ENCODE measurements around the gene ERVMER34-1. TPM values are rescaled to one million over a fixed set of nuclear protein-coding genes. Genes with fewer than 3 reads are reported as not detected.
A peak's percentile ranks its signal among the peaks of the same experiment; 100 is the strongest.

The ERVMER34-1 gene, protein sequence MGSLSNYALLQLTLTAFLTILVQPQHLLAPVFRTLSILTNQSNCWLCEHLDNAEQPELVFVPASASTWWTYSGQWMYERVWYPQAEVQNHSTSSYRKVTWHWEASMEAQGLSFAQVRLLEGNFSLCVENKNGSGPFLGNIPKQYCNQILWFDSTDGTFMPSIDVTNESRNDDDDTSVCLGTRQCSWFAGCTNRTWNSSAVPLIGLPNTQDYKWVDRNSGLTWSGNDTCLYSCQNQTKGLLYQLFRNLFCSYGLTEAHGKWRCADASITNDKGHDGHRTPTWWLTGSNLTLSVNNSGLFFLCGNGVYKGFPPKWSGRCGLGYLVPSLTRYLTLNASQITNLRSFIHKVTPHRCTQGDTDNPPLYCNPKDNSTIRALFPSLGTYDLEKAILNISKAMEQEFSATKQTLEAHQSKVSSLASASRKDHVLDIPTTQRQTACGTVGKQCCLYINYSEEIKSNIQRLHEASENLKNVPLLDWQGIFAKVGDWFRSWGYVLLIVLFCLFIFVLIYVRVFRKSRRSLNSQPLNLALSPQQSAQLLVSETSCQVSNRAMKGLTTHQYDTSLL
- total RNA-seq, result under 1 TPM; 0.07 TPM

GRCh38 chr4:52750819-52751486 is at the start of gene ERVMER34-1:
Gene ERVMER34-1, minus strand, starts transcription at chr4:52751425. Its CDS starts 5,905 bp downstream, at chr4:52745520.
- TF ChIP-seq CTCF (IDR thresholded peaks at IDR 0.05), result no peak
- Mint-ChIP-seq H3K9me3 (no peaks in the 10 kb centered on the region), H3K4me3 (peak within 1 kb of the TSS; percentile 62), H3K27me3 (peaks cover 50% of the 10 kb centered on the region), H3K27ac (no peak within 1 kb of the TSS), H3K36me3 (ENCODE audit: low read depth) (peaks cover 2% of the 10 kb centered on the region), H3K4me1 (ENCODE audit: low read depth) (peaks cover 6% of the 10 kb centered on the region)
- intact Hi-C loops (cut with micrococcal nuclease), result no loop called here
- ChIA-PET CTCF (no interaction called here), POLR2A (no interaction called here)
- DNase-seq, result peak; percentile 14
- peak; percentile 39 for ATAC-seq

DNA sequence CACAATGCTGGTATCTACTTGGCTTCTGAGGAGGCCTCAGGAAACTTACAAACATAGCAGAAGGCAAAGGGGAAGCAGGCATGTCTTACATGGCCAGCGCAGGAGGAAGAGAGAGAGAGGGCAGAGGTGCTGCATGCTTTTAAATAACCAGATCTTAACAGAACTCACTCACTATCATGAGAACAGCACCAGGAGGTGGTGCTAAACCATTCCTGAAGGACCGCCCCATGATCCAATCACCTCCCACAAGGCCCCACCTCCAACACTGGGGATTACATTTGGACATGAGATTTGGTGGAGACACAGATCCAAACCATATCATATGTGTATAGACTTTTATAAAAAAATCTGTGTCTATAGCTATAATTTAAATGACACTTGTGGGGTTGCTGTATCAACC is 48.6 kb upstream of the ERVMER34-1 start:
- H3K27ac Mint-ChIP-seq, result no peak overlapping the region
- intact Hi-C loops (cut with micrococcal nuclease), result no loop called here
- ATAC-seq (no peak), DNase-seq (no peak)
- H3K27me3 Mint-ChIP-seq, result peaks cover 15% of the 10 kb centered on the region
- no peak for TF ChIP-seq CTCF (IDR thresholded peaks at IDR 0.05)
- H3K9me3 Mint-ChIP-seq, result peaks cover 4% of the 10 kb centered on the region
- POLR2A ChIA-PET, result no interaction called here
- no peaks in the 10 kb centered on the region for H3K36me3 Mint-ChIP-seq (ENCODE audit: low read depth)
- CTCF ChIA-PET, result no interaction called here
- no peak overlapping the region for H3K4me3 Mint-ChIP-seq
- H3K4me1 Mint-ChIP-seq (ENCODE audit: low read depth), result no peaks in the 10 kb centered on the region

DNA sequence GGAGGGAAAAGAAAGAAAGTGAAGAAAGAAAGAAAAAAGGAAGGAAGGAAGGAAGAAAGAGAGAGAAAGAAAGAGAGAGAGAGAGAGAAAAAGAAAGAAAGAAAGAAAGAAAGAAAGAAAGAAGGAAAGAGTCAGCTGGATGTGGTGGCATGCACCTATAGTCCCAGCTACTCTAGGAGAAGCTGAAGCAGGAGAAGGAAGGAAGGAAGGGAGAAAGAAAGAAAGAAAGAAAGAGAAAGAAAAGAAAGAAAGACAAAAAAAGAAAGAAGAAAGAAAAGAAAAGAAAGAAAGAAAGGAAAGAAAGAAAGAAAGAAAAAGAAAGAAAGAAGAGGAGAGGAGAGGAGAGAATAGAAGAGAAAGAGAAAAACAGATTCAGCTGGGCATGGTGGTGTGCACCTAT is 44.3 kb upstream of the ERVMER34-1 start:
- no peaks in the 10 kb centered on the region for H3K4me1 Mint-ChIP-seq (ENCODE audit: low read depth)
- intact Hi-C loops (cut with micrococcal nuclease), result no loop called here
- TF ChIP-seq CTCF (IDR thresholded peaks at IDR 0.05), result peak; percentile 36
- H3K36me3 Mint-ChIP-seq (ENCODE audit: low read depth), result no peaks in the 10 kb centered on the region
- DNase-seq (no peak), ATAC-seq (no peak)
- ChIA-PET POLR2A (no interaction called here), CTCF (no interaction called here)
- H3K9me3 Mint-ChIP-seq, result no peaks in the 10 kb centered on the region
- H3K27me3 Mint-ChIP-seq, result peaks cover 5% of the 10 kb centered on the region
- H3K27ac Mint-ChIP-seq, result no peak overlapping the region
- H3K4me3 Mint-ChIP-seq, result no peak overlapping the region

DNA sequence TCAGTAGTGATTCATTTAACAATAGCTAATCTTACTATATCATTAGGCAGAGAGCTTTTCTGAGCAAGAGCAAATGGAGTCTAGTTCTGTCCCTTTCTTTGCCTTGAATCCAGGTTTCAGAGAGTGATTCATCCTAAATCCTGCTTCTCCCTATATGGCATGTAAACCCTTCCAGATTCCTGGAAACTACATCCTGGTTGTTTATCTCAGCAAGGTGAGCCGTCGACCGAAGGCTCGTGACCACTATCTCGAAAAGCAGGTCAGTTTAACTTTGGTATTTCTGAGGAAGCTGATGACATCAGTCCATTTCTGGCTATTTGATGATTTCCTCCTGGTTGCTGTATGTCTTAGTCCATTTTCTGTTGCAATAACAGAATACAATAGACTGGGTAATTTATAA is 40.7 kb upstream of the ERVMER34-1 start:
- ATAC-seq (no peak), DNase-seq (no peak)
- Mint-ChIP-seq H3K9me3 (no peaks in the 10 kb centered on the region), H3K27ac (no peak overlapping the region), H3K4me1 (ENCODE audit: low read depth) (no peaks in the 10 kb centered on the region), H3K27me3 (no peaks in the 10 kb centered on the region), H3K36me3 (ENCODE audit: low read depth) (no peaks in the 10 kb centered on the region), H3K4me3 (no peak overlapping the region)
- CTCF ChIA-PET, result no interaction called here
- intact Hi-C loops (cut with micrococcal nuclease), result no loop called here
- POLR2A ChIA-PET, result no interaction called here
- no peak for TF ChIP-seq CTCF (IDR thresholded peaks at IDR 0.05)

DNA sequence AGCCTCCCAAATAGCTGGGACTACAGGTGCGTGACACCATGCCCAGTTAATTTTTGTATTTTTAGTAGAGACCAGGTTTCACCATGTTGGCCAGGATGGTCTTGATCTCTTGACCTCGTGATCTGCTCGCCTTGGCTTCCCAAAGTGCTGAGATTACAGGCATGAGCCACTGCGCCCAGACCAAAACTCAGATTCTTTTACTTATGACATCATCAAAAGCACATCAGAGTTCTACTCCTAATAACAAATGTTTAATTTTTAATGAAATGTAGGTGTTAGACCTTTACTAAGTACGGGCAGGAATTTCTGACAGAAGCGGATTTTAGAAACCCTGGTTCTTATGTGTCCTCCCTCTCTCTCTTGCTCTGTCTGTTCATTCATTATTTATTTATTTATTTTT is 38.5 kb upstream of the ERVMER34-1 start:
- Mint-ChIP-seq H3K4me1 (ENCODE audit: low read depth) (no peaks in the 10 kb centered on the region), H3K27me3 (no peaks in the 10 kb centered on the region), H3K4me3 (no peak overlapping the region), H3K36me3 (ENCODE audit: low read depth) (no peaks in the 10 kb centered on the region), H3K27ac (no peak overlapping the region), H3K9me3 (no peaks in the 10 kb centered on the region)
- TF ChIP-seq CTCF (IDR thresholded peaks at IDR 0.05), result no peak
- POLR2A ChIA-PET, result no interaction called here
- DNase-seq, result no peak
- CTCF ChIA-PET, result no interaction called here
- ATAC-seq, result no peak
- intact Hi-C loops (cut with micrococcal nuclease), result no loop called here
